Natural killer cell (primary cell): ENCODE data around the gene ADRA2B. TPM values are rescaled to one million over a fixed set of nuclear protein-coding genes. Genes with fewer than 3 reads are reported as not detected.

Experiments used
- ATAC-seq, 3 donors: fragments of 150-1000 bp in 2 of 3; fragments of 200-7000 bp in 1 of 3; cut with Tn5 transposase; 1 replicate in 1 of 3; 2 replicates in 2 of 3; pipeline ENCODE4 v1.10.0; 2021; ENCODE audit warnings: mild to moderate bottlenecking in 2 of 3, moderate library complexity in 2 of 3
- DNase-seq, 2 donors: peaks; one replicate each; pipeline versions ENCODE4 v3.0.0 to v3.0.0-alpha.2; 2013 to 2021; ENCODE audit warnings: mixed read lengths in 1 of 2
- H3K27ac ChIP-seq: one replicate; pipeline ENCODE4 v1.5.1; 2013; ENCODE audit warnings: mild to moderate bottlenecking, low read length
- H3K27me3 ChIP-seq: one replicate; pipeline ENCODE4 v1.6.1; 2013; ENCODE audit warnings: low read length; ENCODE audit not compliant: control insufficient read depth, insufficient read depth
- H3K36me3 ChIP-seq: one replicate; pipeline ENCODE4 v1.6.1; 2013; ENCODE audit warnings: low read length; ENCODE audit not compliant: control insufficient read depth, insufficient read depth
- H3K4me1 ChIP-seq: one replicate; pipeline ENCODE4 v1.6.1; 2013; ENCODE audit warnings: low read length; ENCODE audit not compliant: control insufficient read depth, insufficient read depth
- H3K4me3 ChIP-seq: one replicate; pipeline ENCODE4 v1.5.1; 2013; ENCODE audit warnings: low read length
- H3K9me3 ChIP-seq: one replicate; pipeline ENCODE4 v1.6.1; 2013; ENCODE audit warnings: low read length; ENCODE audit not compliant: control insufficient read depth, insufficient read depth
- H3K27ac Mint-ChIP-seq, 2 donors: one replicate each; pipeline ENCODE4 v1.8.0; 2022; ENCODE audit warnings: mild to moderate bottlenecking in 2 of 2, mixed read lengths in 2 of 2, moderate library complexity in 1 of 2
- H3K27me3 Mint-ChIP-seq, 2 donors: one replicate each; pipeline ENCODE4 v1.8.0; 2022; ENCODE audit warnings: low read depth in 2 of 2, mixed read lengths in 2 of 2
- H3K36me3 Mint-ChIP-seq: one replicate; pipeline ENCODE4 v1.8.0; 2022; ENCODE audit warnings: mixed read lengths
- H3K4me1 Mint-ChIP-seq, 2 donors: one replicate each; pipeline ENCODE4 v1.8.0; 2022; ENCODE audit warnings: mixed read lengths in 2 of 2
- H3K4me3 Mint-ChIP-seq: one replicate; pipeline ENCODE4 v1.8.0; 2022; ENCODE audit warnings: mild to moderate bottlenecking, moderate library complexity, mixed read lengths
- H3K9me3 Mint-ChIP-seq, 2 donors: one replicate each; pipeline ENCODE4 v1.8.0; 2022; ENCODE audit warnings: mixed read lengths in 2 of 2
- WGBS: methylation state at CpG from one replicate; pipeline ENCODE4 v1.1.7; 2013; ENCODE audit warnings: missing lambda C conversion rate; ENCODE audit not compliant: insufficient coverage; 5-methylcytosine and 5-hydroxymethylcytosine counted together
- intact Hi-C: fragments of 100-400 bp; cut with micrococcal nuclease; formaldehyde crosslinking; loops from one replicate; pipeline ENCODE4 v1.14.2; 2022
- total RNA-seq, 4 donors: library from RNA; stranded (reverse); fragments of 120-200 nt in 1 of 4; gene quantifications; one replicate each; pipeline versions ENCODE4 v1.2.3 to v1.2.4, GENCODE V29; 2013 to 2022
- TF ChIP-seq, protein P1 (sequence below): fragments of 200-600 bp; IDR thresholded peaks from one replicate; pipeline ENCODE4 v1.8.0; 2022; ENCODE audit warnings: antibody characterized with exemption

ADRA2B gene
- total RNA-seq, 3 donors from 2014 or later (not counting 1 experiment from before 2014, with no cell fraction given), result 0.18 to 1.3 (median 0.38) TPM

DNA sequence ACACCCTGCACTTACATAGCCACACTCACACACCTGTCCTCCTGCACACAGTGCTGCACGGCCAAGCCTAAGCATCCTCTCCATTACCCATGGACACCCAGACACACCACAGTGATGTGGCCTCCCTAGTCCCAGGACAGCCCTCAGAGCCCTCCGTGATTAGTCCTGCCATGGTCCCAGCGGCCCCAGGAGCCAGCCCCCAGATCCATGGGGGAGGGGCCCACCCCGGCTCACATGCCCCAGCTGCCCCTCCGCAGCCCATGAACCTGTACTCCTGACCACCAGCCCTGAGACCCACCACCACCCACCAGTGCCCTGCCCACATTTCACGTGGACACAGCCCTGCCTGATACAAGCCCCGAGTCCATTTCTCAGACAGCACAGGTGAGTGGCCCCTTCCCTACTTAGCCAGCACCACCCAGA lies 36.9 kb upstream of the ADRA2B start:
- ATAC-seq (no peak), DNase-seq (peak in 1 of 2 donors; percentile 17)
- WGBS, result 95% methylated on average over 7 of the region's 7 CpGs
- H3K27me3 ChIP-seq, result no peaks in the 10 kb centered on the region
- Mint-ChIP-seq H3K9me3 (no peaks in the 10 kb centered on the region), H3K27ac (peak overlapping the region in 1 of 2 donors; percentile 71), H3K27me3 (no peaks in the 10 kb centered on the region), H3K4me1 (peaks cover 4 to 48% of the 10 kb centered on the region in 2 donors), H3K4me3 (no peak overlapping the region), H3K36me3 (no peaks in the 10 kb centered on the region)
- H3K4me1 ChIP-seq, result peaks cover 50% of the 10 kb centered on the region
- no peak overlapping the region for H3K4me3 ChIP-seq
- intact Hi-C loops, result no loop called here
- H3K9me3 ChIP-seq, result no peaks in the 10 kb centered on the region
- TF ChIP-seq, protein P1, sequence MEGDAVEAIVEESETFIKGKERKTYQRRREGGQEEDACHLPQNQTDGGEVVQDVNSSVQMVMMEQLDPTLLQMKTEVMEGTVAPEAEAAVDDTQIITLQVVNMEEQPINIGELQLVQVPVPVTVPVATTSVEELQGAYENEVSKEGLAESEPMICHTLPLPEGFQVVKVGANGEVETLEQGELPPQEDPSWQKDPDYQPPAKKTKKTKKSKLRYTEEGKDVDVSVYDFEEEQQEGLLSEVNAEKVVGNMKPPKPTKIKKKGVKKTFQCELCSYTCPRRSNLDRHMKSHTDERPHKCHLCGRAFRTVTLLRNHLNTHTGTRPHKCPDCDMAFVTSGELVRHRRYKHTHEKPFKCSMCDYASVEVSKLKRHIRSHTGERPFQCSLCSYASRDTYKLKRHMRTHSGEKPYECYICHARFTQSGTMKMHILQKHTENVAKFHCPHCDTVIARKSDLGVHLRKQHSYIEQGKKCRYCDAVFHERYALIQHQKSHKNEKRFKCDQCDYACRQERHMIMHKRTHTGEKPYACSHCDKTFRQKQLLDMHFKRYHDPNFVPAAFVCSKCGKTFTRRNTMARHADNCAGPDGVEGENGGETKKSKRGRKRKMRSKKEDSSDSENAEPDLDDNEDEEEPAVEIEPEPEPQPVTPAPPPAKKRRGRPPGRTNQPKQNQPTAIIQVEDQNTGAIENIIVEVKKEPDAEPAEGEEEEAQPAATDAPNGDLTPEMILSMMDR, result no peak
- H3K27ac ChIP-seq, result no peak overlapping the region
- no peaks in the 10 kb centered on the region for H3K36me3 ChIP-seq

DNA sequence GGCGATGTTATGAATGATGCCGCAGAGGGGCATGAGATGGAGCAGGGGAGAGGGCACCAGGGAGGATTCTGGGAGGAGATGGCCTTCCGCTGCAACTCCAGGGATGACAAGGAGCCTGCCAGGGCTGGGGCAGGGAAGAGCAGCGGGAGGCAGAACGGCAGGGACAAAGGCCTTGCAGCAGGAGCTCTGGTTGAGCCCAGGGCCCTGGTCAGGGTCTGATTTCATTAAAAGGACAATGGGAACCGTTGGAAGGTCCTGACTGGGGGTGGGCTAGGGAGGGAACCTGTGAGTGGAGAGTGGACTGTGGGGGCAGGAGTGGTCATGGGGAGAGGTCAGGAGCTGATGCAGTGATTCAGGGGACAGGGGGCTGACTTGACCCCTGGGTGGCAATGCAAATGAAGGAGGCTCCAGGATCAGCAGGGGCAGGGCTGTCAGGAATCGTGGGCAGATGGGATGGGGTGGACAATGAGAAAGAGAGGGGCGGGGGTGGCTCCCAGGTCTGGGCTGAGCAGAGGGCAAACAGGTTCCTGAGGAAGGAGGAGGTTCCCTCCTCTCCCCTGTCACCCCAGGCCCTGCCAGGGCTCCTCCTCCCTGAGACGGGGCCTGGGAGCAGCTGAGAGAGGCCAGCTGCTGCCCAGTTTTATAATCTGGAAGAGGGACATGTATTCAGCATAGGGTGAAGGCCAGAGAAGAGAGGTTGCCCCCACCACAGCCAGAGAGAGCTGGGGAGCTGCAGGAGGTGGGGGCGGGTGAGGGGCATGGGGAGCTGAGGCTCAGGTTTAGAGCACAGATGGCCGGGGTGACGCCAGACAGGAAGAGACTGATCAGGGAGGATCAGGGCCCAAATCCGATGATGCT lies 36.2 kb upstream of the ADRA2B start:
- H3K9me3 Mint-ChIP-seq, result no peaks in the 10 kb centered on the region
- H3K27ac ChIP-seq, result no peak overlapping the region
- TF ChIP-seq, protein P1, result no peak
- no peaks in the 10 kb centered on the region for H3K9me3 ChIP-seq
- no peaks in the 10 kb centered on the region for H3K27me3 ChIP-seq
- intact Hi-C loops, result no loop called here
- H3K27ac Mint-ChIP-seq, result peak overlapping the region in 1 of 2 donors; percentile 71
- H3K4me3 ChIP-seq, result no peak overlapping the region
- H3K4me1 Mint-ChIP-seq, result peaks cover 9 to 48% of the 10 kb centered on the region in 2 donors
- peaks cover 50% of the 10 kb centered on the region for H3K4me1 ChIP-seq
- no peaks in the 10 kb centered on the region for H3K36me3 ChIP-seq
- no peak for ATAC-seq
- H3K27me3 Mint-ChIP-seq, result no peaks in the 10 kb centered on the region
- no peaks in the 10 kb centered on the region for H3K36me3 Mint-ChIP-seq
- H3K4me3 Mint-ChIP-seq, result no peak overlapping the region
- no peak for DNase-seq
- WGBS, result 85% methylated on average over 12 of the region's 13 CpGs

DNA sequence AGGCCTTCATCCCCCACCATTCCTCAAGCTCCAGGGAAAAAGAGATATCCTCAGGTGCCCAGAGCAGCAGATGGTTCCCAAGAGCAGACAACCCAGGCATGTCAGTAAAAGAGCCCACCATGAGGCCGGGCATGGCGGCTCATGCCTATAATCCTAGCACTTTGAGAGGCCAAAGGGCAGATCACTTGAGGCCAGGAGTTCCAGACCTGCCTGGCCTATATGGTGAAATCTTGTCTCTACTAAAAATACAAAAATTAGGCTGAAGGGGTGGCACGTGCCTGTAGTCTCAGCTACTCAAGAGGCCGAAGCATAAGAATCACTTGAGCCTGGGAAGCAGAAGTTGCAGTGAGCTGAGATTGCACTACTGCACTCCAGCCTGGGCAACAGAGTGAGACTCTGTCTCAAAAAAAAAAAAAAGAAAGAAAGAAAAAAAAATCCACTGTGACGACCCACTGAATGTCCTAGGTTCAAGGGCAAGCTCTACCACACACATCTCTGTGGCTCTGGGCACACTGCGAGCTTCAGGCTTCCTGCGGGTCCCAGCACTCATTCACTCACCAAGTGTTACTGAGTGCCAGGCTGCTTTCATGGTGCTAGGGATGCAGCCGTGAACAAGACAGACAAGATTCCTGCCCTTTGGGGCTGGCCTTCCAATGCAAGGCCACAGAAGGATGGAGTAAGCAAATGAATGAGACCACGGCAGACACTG lies 35.4 kb upstream of the ADRA2B start:
- no peaks in the 10 kb centered on the region for H3K27me3 Mint-ChIP-seq
- no peak for DNase-seq
- intact Hi-C loops, result no loop called here
- Histone ChIP-seq H3K4me1 (peaks cover 50% of the 10 kb centered on the region), H3K9me3 (no peaks in the 10 kb centered on the region), H3K27ac (no peak overlapping the region), H3K27me3 (no peaks in the 10 kb centered on the region), H3K4me3 (no peak overlapping the region), H3K36me3 (no peaks in the 10 kb centered on the region)
- TF ChIP-seq, protein P1, result no peak
- H3K4me3 Mint-ChIP-seq, result no peak overlapping the region
- WGBS, result 82% methylated on average over 9 of the region's 9 CpGs
- no peaks in the 10 kb centered on the region for H3K36me3 Mint-ChIP-seq
- H3K4me1 Mint-ChIP-seq, result peaks cover 9 to 47% of the 10 kb centered on the region in 2 donors
- H3K9me3 Mint-ChIP-seq, result no peaks in the 10 kb centered on the region
- H3K27ac Mint-ChIP-seq, result peak overlapping the region in 1 of 2 donors; percentile 71
- ATAC-seq, result no peak
